Nephron progenitor cell (in vitro differentiated cells): Measurements from ENCODE around the gene GSTA5.
A peak's percentile ranks its signal among the peaks of the same experiment; 100 is the strongest.

Experiments used
- DNase-seq: peaks from one replicate; pipeline ENCODE4 v3.0.0; 2021
- H3K27ac Mint-ChIP-seq: 2 replicates; pipeline ENCODE4 v1.8.0; 2021; ENCODE audit warnings: mild to moderate bottlenecking, moderate library complexity, mixed read lengths
- H3K27me3 Mint-ChIP-seq: 2 replicates; pipeline ENCODE4 v1.8.0; 2021; ENCODE audit warnings: mild to moderate bottlenecking, low read depth, mixed read lengths; ENCODE audit not compliant: poor library complexity
- H3K36me3 Mint-ChIP-seq: 2 replicates; pipeline ENCODE4 v1.8.0; 2021; ENCODE audit warnings: low read depth, mixed read lengths
- H3K4me1 Mint-ChIP-seq: 2 replicates; pipeline ENCODE4 v1.8.0; 2021; ENCODE audit warnings: mixed read lengths
- H3K4me3 Mint-ChIP-seq: 2 replicates; pipeline ENCODE4 v1.8.0; 2021; ENCODE audit warnings: mild to moderate bottlenecking, moderate library complexity, mixed read lengths
- H3K9me3 Mint-ChIP-seq: 2 replicates; pipeline ENCODE4 v1.8.0; 2021; ENCODE audit warnings: mild to moderate bottlenecking, moderate library complexity, mixed read lengths
- CTCF ChIP-seq: fragments of 200-600 bp; sonication (generic); IDR thresholded peaks from 2 replicates; pipeline ENCODE4 v1.5.0; 2021; ENCODE audit warnings: antibody characterized with exemption

The GSTA5 gene

DNA sequence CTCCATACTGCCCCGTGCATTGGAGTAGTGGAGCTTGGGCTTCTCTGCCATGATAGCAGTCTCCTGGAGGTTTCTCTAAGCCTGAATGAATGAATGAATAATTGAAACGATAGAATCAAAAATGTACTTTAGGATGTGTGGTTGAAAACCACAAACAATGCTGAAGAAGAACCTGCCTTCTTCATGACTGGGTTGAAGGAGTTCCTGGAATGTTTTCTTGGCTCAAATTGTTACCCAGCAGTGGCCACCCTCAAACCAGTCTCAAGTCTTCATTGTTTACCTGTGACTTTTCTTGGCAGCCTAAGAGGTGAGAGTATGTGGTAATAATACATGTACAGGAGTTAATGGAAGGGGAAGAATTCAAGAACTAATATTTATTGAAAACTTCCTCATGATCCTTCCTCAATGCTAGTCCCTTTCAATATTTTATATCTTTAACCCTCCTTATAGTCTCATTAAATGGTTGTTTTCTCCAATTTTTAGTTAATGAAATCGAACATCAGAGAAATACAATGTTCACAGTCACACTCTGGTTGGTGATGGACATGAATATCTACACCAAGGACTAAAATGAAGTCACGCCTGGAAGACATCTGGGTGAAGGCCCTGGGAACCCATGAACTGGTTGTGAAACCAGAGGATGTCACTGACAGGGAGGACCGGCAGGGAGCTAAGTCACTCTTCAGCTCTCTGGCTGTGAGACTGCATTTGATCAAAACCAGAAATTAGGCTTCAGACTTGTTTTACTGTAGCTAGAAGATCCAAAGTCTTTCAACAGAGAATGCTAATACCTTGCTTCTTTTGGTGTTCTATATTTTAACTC lies at the start of gene GSTA5:
TSS of gene GSTA5 (minus strand) at position 51 of the 823 bp plus-strand sequence.
- no peak for DNase-seq
- Mint-ChIP-seq H3K4me1 (peaks cover 4% of the 10 kb centered on the region), H3K9me3 (no peaks in the 10 kb centered on the region), H3K27ac (no peak within 1 kb of the TSS), H3K4me3 (no peak within 1 kb of the TSS), H3K36me3 (no peaks in the 10 kb centered on the region), H3K27me3 (peaks cover 9% of the 10 kb centered on the region)
- TF ChIP-seq CTCF: no peak

GRCh38 chr6:52890018-52890417 lies 49.4 kb upstream of the GSTA5 start:
- Mint-ChIP-seq H3K4me3 (no peak overlapping the region), H3K9me3 (no peaks in the 10 kb centered on the region), H3K36me3 (no peaks in the 10 kb centered on the region), H3K27ac (no peak overlapping the region), H3K27me3 (peaks cover 6% of the 10 kb centered on the region), H3K4me1 (no peaks in the 10 kb centered on the region)
- no peak for TF ChIP-seq CTCF
- no peak for DNase-seq

- no peak overlapping the region for H3K27ac Mint-ChIP-seq
- DNase-seq: no peak
- H3K36me3 Mint-ChIP-seq: no peaks in the 10 kb centered on the region
- no peaks in the 10 kb centered on the region for H3K9me3 Mint-ChIP-seq
- no peak for TF ChIP-seq CTCF
- no peaks in the 10 kb centered on the region for H3K4me1 Mint-ChIP-seq
- H3K27me3 Mint-ChIP-seq: peaks cover 7% of the 10 kb centered on the region
- no peak overlapping the region for H3K4me3 Mint-ChIP-seq
These were observed 47.4 kb upstream of the GSTA5 start for GRCh38 chr6:52887910-52888524.

DNA sequence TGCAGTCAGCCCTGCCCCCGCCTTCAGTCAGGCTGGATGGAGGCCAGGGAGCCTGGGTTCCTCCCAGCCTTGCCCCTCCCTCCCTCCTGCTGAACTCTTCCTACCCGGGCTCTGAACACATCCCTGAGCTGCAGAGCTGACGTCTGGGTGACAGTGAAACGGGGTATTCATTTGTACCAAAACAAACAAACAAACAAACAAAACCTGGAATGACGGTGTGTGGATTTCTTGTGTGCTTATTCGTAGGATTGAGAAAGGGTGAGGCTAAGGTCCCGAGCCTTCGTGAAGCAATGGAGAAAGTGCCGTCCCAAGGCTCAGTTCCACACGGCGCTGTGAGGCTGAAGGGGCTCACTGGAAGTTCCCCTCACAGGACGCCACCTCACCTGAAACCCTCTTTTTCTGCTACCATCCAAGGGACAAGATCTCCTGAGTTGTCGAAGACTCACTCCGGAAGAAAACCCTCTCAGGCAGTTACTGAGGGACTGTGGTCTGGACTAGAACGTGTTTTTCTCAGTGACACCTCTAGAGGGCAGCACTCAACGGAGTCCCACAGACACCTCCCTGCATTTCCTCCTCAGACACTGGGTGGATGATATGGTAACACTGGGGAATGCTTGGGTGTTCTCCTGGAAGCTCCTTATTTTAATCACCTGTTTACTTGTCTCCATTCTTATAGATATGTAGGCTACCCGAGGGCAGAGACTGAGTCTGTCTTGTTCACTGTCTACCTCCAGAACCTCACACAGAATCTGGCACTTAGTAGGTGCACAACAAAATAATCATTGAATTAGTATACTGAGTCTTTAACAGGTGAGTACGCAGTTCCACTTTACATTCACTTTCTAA lies 41.6 kb upstream of the GSTA5 start:
- Mint-ChIP-seq H3K27ac (peak overlapping the region; percentile 77), H3K9me3 (no peaks in the 10 kb centered on the region), H3K36me3 (no peaks in the 10 kb centered on the region), H3K4me1 (peaks cover 5% of the 10 kb centered on the region), H3K27me3 (peaks cover 8% of the 10 kb centered on the region), H3K4me3 (peak overlapping the region; percentile 84)
- peak; percentile 67 for DNase-seq
- TF ChIP-seq CTCF: peak; percentile 78

DNA sequence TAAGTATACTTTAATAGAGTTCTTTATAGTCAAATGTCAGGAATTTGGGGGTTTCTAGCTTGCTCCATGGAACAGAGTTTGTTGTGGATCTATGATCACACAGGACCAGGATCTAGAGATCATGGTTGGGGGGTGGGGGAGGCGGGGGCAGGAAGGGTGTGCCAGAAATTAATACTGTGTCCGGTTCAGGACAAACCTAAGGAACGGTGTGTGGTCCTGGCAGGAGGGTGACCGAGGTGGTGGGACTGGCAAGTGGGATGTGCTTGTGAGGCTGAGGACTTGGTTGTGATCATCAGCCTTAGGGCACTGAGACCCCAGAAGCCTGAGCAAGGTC lies 41.0 kb upstream of the GSTA5 start:
- Mint-ChIP-seq H3K27ac (no peak overlapping the region), H3K4me1 (peaks cover 5% of the 10 kb centered on the region), H3K27me3 (peaks cover 8% of the 10 kb centered on the region), H3K9me3 (no peaks in the 10 kb centered on the region), H3K4me3 (peak overlapping the region; percentile 84), H3K36me3 (no peaks in the 10 kb centered on the region)
- DNase-seq: no peak
- TF ChIP-seq CTCF: no peak
